Activated naive CD4-positive, alpha-beta T cell (primary cell): ENCODE measurements around the gene GPR52.

Source experiments
- DNase-seq, 4 experiments: peaks; one replicate each; lab custom pipeline; 2025; lab: John Stamatoyannopoulos, UW

Gene GPR52

GRCh38 chr1:174469052-174469451 lies 21.3 kb downstream of the GPR52 start:
- no peak for DNase-seq

GRCh38 chr1:174469687-174470086 lies 21.9 kb downstream of the GPR52 start:
- no peak for DNase-seq

- DNase-seq = no peak
Observed at GRCh38 chr1:174479281-174479680, 31.5 kb downstream of the GPR52 start.

- no peak for DNase-seq
Observed at GRCh38 chr1:174480324-174480723, 32.6 kb downstream of the GPR52 start.

GRCh38 chr1:174491606-174492005 lies 43.8 kb downstream of the GPR52 start:
- no peak for DNase-seq

- DNase-seq = no peak
Observed at GRCh38 chr1:174497478-174497877, 49.7 kb downstream of the GPR52 start.
